Fibroblast of lung (primary cell): ENCODE measurements around the gene CREB3L1. TPM values are rescaled to one million over a fixed set of nuclear protein-coding genes. Genes with fewer than 3 reads are reported as not detected.

Experiments
- DNase-seq, 2 donors: peaks; one replicate each; pipeline versions ENCODE4 v3.0.0 to v3.0.0-alpha.2; 2010; ENCODE audit warnings: low read depth in 2 of 2
- H2AFZ ChIP-seq: 2 replicates; pipeline ENCODE4 v1.5.1; 2012; ENCODE audit warnings: low read length, control low read depth, inconsistent platforms
- H3K27ac ChIP-seq: 2 replicates; pipeline ENCODE4 v1.5.1; 2011; ENCODE audit warnings: low read length, control low read depth; ENCODE audit not compliant: insufficient read depth
- H3K27me3 ChIP-seq: 2 replicates; pipeline ENCODE4 v1.5.1; 2011; ENCODE audit warnings: mild to moderate bottlenecking, low read length; ENCODE audit not compliant: control insufficient read depth, insufficient read depth
- H3K36me3 ChIP-seq: 2 replicates; pipeline ENCODE4 v1.5.1; 2011; ENCODE audit warnings: low read length; ENCODE audit not compliant: control insufficient read depth, insufficient read depth
- H3K4me1 ChIP-seq: 2 replicates; pipeline ENCODE4 v1.5.1; 2011; ENCODE audit warnings: low read length; ENCODE audit not compliant: control insufficient read depth, insufficient read depth; ENCODE audit errors: extremely low read depth
- H3K4me2 ChIP-seq: 2 replicates; pipeline ENCODE4 v1.5.1; 2011; ENCODE audit warnings: low read length, control low read depth; ENCODE audit not compliant: insufficient read depth; ENCODE audit errors: extremely low read depth
- H3K4me3 ChIP-seq, 4 experiments: fragments of 200-600 bp in 1 of 4; sonication (generic) in 1 of 4; replicated peaks in 1 of 4; 2 replicates each; pipeline ENCODE4 v1.5.1; 2011 to 2016; ENCODE audit warnings: low read length in 4 of 4, low read depth in 3 of 4, mild to moderate bottlenecking in 3 of 4, control low read depth in 2 of 4, inconsistent platforms in 1 of 4, mixed read lengths in 1 of 4; ENCODE audit not compliant: insufficient read depth in 1 of 4; ENCODE audit errors: control extremely low read depth in 1 of 4
- H3K79me2 ChIP-seq: 2 replicates; pipeline ENCODE4 v1.5.1; 2012; ENCODE audit warnings: mild to moderate bottlenecking, low read length, inconsistent platforms; ENCODE audit not compliant: control insufficient read depth, insufficient read depth
- H3K9ac ChIP-seq: 2 replicates; pipeline ENCODE4 v1.5.1; 2011; ENCODE audit warnings: mild to moderate bottlenecking, low read length, control low read depth; ENCODE audit not compliant: insufficient read depth
- H3K9me3 ChIP-seq: 2 replicates; pipeline ENCODE4 v1.5.1; 2012; ENCODE audit warnings: low read depth, low read length; ENCODE audit not compliant: control insufficient read depth, insufficient read depth
- H4K20me1 ChIP-seq: 2 replicates; pipeline ENCODE4 v1.5.1; 2011; ENCODE audit warnings: low read length; ENCODE audit not compliant: control insufficient read depth, insufficient read depth; ENCODE audit errors: extremely low read depth
- CTCF ChIP-seq, 2 donors: IDR thresholded peaks in 1 of 2; conservative IDR thresholded peaks in 1 of 2; 1 replicate in 1 of 2; 2 replicates in 1 of 2; pipeline ENCODE4 v1.5.1; 2011 to 2012; ENCODE audit warnings: low read length in 2 of 2, control low read depth in 1 of 2, inconsistent platforms in 1 of 2, low read depth in 1 of 2, mild to moderate bottlenecking in 1 of 2
- EZH2 ChIP-seq: IDR thresholded peaks from 2 replicates; pipeline ENCODE4 v1.5.1; 2012; ENCODE audit warnings: low read length, control low read depth, mild to moderate bottlenecking; ENCODE audit errors: missing control alignments
- polyA plus RNA-seq, 2 donors: library from polyadenylated mRNA; depleted of rRNA in 1 of 2; stranded (reverse) in 1 of 2; unstranded in 1 of 2; fragments of >200 nt; gene quantifications; 2 replicates each; pipeline ENCODE4 v1.2.1, GENCODE V29; 2011 to 2012; ENCODE audit warnings: missing spikeins in 1 of 2
- total RNA-seq: library from RNA; depleted of rRNA; stranded (reverse); fragments of >200 nt; gene quantifications from 2 replicates; pipeline ENCODE4 v1.2.1, GENCODE V29; 2014

The CREB3L1 gene
- total and polyA plus RNA-seq, 2 donors (not counting 1 experiment from before 2014, with no cell fraction given), result 18.8 to 28.4 TPM

- Histone ChIP-seq H3K27me3 (peaks cover 47% of the 10 kb centered on the region), H3K79me2 (no peaks in the 10 kb centered on the region), H3K4me2 (no peak overlapping the region), H3K9ac (no peak overlapping the region), H2AFZ (no peak overlapping the region), H3K27ac (no peak overlapping the region), H3K4me3 (no peak overlapping the region), H3K4me1 (no peaks in the 10 kb centered on the region), H3K9me3 (no peaks in the 10 kb centered on the region), H3K36me3 (no peaks in the 10 kb centered on the region), H4K20me1 (no peaks in the 10 kb centered on the region)
- TF ChIP-seq CTCF (conservative IDR thresholded peaks at IDR 0.05 in 1 of 2, IDR thresholded peaks at IDR 0.05 in 1 of 2; ENCODE audit: low read depth in 1 of 2, low read length in 2 of 2) (no peak), EZH2 (no peak)
- DNase-seq, result no peak
Observed at GRCh38 chr11:46330563-46331281, 53.3 kb downstream of the CREB3L1 start.

GRCh38 chr11:46331282-46331984 lies 54.0 kb downstream of the CREB3L1 start:
- no peak overlapping the region for H3K9ac ChIP-seq
- H2AFZ ChIP-seq, result no peak overlapping the region
- H4K20me1 ChIP-seq, result no peaks in the 10 kb centered on the region
- no peak for TF ChIP-seq EZH2
- no peak for TF ChIP-seq CTCF (conservative IDR thresholded peaks at IDR 0.05 in 1 of 2, IDR thresholded peaks at IDR 0.05 in 1 of 2; ENCODE audit: low read depth in 1 of 2, low read length in 2 of 2)
- no peaks in the 10 kb centered on the region for H3K4me1 ChIP-seq
- H3K36me3 ChIP-seq, result no peaks in the 10 kb centered on the region
- no peak overlapping the region for H3K27ac ChIP-seq
- no peaks in the 10 kb centered on the region for H3K79me2 ChIP-seq
- no peaks in the 10 kb centered on the region for H3K9me3 ChIP-seq
- DNase-seq, result no peak
- no peak overlapping the region for H3K4me3 ChIP-seq
- H3K27me3 ChIP-seq, result peaks cover 47% of the 10 kb centered on the region
- H3K4me2 ChIP-seq, result no peak overlapping the region

- H3K27ac ChIP-seq, result no peak overlapping the region
- no peaks in the 10 kb centered on the region for H3K36me3 ChIP-seq
- no peak overlapping the region for H3K4me2 ChIP-seq
- TF ChIP-seq EZH2, result peak; percentile 98
- no peak for TF ChIP-seq CTCF (conservative IDR thresholded peaks at IDR 0.05 in 1 of 2, IDR thresholded peaks at IDR 0.05 in 1 of 2; ENCODE audit: low read depth in 1 of 2, low read length in 2 of 2)
- peaks cover 47% of the 10 kb centered on the region for H3K27me3 ChIP-seq
- H3K4me3 ChIP-seq, result no peak overlapping the region
- DNase-seq, result no peak
- H3K79me2 ChIP-seq, result no peaks in the 10 kb centered on the region
- no peak overlapping the region for H3K9ac ChIP-seq
- no peak overlapping the region for H2AFZ ChIP-seq
- H4K20me1 ChIP-seq, result no peaks in the 10 kb centered on the region
- H3K9me3 ChIP-seq, result no peaks in the 10 kb centered on the region
- no peaks in the 10 kb centered on the region for H3K4me1 ChIP-seq
Observed at GRCh38 chr11:46332093-46332567, 54.7 kb downstream of the CREB3L1 start.
